AG09309 (cell line): ENCODE results near the gene EVL.

Source experiments
- DNase-seq: peaks from one replicate; pipeline ENCODE4 v3.0.0-alpha.2; 2010; ENCODE audit warnings: low read depth
- H3K4me3 ChIP-seq: 2 replicates; pipeline ENCODE4 v1.5.1; 2011; ENCODE audit warnings: mild to moderate bottlenecking, low read depth, low read length, moderate library complexity; ENCODE audit not compliant: control insufficient read depth
- TF ChIP-seq, protein P1 (sequence below): IDR thresholded peaks from 2 replicates; pipeline ENCODE4 v1.5.1; 2011; ENCODE audit warnings: mild to moderate bottlenecking, low read depth, low read length, inconsistent platforms; ENCODE audit not compliant: insufficient read depth, control insufficient read depth; ENCODE audit errors: missing control alignments

The EVL gene

DNA sequence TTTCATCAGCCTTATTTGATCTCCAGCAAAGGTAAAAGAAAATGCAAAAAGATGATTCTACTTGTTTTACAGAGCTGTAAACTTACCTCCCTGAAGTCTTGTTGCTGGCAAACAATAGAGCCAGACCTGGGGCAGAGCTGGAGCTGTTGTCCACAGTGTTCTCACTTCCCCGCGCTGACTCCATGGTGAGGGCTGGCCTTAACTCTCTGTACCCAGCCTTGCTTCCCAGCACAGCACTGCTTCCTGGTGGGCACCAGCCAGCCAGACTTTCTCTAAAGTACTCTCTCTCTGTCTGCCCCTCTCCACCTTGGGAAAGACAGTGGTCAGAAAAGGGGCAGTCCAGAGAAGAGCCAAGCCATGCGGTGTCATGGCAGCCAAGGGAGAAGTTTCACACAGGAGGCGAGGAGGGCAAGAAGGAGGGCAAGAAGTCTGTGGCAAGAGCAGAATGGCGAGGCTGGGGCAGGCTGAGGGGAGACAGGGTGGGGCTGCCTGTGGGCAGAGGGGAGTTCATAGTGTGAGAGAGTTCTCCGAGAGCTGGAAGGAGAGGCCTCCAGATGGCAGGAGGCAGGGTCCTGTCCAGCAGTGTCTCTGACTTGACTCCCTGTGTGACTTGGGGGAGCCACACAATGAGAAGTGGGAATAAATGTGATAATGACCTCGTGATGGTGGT lies 9.3 kb downstream of the EVL start:
- TF ChIP-seq, protein P1, sequence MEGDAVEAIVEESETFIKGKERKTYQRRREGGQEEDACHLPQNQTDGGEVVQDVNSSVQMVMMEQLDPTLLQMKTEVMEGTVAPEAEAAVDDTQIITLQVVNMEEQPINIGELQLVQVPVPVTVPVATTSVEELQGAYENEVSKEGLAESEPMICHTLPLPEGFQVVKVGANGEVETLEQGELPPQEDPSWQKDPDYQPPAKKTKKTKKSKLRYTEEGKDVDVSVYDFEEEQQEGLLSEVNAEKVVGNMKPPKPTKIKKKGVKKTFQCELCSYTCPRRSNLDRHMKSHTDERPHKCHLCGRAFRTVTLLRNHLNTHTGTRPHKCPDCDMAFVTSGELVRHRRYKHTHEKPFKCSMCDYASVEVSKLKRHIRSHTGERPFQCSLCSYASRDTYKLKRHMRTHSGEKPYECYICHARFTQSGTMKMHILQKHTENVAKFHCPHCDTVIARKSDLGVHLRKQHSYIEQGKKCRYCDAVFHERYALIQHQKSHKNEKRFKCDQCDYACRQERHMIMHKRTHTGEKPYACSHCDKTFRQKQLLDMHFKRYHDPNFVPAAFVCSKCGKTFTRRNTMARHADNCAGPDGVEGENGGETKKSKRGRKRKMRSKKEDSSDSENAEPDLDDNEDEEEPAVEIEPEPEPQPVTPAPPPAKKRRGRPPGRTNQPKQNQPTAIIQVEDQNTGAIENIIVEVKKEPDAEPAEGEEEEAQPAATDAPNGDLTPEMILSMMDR, result no peak
- no peak for DNase-seq

DNA sequence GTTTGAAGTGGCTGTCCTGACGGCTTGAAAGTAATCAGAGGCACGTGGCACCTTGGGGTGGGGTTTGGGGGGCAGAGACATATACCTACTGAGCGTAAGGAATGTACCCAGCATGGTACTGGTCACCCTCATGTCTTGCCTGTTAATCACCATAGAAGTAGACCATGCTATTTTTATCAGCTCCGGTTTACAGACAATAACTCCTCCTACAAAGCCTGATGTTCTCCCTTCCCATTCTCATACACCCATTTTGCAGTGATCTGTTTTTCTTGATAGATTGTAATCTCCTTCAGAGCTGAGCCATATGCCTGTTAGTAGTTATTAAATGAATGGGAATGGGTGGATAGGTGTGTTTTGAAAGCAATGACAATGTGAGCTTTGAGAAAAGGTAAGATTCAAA lies 10.5 kb downstream of the EVL start:
- TF ChIP-seq, protein P1, result no peak
- no peak overlapping the region for H3K4me3 ChIP-seq
- DNase-seq, result no peak

More for the DNA sequence above, 9.3 kb downstream of the EVL start:
- no peak overlapping the region for H3K4me3 ChIP-seq

DNA sequence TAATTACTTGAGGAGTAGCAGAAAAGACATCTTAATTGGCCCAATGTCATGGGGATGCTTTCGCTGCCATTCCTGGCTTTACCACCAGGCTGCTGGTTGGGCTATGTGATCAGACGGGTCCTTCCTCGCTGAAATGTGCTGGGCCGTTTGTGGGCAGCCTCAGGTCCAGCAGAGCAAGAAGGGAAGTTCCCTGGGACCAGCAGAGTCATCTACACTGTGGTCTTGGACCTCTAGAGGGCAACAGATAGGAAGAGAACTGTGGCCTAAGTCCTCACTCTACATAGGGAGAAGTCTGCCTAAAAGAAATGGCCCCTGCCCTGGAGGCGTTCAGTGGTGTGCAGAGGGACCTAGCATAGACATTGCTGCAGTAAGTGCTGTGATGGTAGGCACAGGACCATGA lies 10.9 kb downstream of the EVL start:
- no peak for DNase-seq
- TF ChIP-seq, protein P1, result peak; percentile 37
- no peak overlapping the region for H3K4me3 ChIP-seq

DNA sequence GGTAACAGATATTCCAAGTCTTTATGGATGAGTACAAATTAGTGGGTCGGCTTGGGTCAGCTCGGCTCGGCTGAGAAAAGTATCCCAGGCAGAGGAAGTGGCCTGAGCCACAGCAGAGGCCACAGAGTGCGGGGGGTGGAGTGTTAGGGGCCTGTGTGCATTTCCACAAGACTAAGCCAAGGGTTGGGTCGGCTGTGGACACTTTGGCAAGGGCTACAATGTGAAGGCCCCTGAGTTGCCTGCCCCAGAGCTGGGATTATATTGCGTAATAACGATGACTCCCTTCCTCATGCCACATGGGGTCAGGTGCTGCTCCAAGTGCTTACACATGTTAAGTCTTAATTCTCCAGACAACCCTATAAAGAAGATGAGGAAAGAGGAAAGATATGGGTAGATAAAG lies 11.4 kb downstream of the EVL start:
- DNase-seq, result peak; percentile 86

DNA sequence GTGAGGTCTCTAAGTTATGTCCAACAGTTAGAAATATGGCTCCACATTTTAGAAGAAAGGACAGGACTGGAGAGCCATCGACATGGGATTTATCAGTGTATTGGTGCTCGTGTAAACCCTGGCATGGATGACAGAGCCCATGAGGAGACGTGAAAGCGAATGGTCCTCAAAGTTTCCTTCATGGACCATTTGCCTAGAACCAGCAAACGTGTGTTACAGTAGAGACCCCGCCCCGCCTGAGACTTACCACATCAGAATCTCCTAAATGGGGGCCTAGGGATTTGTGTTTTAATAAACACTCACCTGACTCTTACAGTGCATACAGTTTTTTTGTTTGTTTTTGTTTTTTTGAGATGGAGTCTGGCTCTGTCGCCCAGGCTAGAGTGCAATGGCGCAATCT lies 12.2 kb downstream of the EVL start:
- TF ChIP-seq, protein P1, result no peak
- DNase-seq, result no peak
- H3K4me3 ChIP-seq, result no peak overlapping the region

More for the DNA sequence above, 11.4 kb downstream of the EVL start:
- no peak overlapping the region for H3K4me3 ChIP-seq
- TF ChIP-seq, protein P1, result no peak

DNA sequence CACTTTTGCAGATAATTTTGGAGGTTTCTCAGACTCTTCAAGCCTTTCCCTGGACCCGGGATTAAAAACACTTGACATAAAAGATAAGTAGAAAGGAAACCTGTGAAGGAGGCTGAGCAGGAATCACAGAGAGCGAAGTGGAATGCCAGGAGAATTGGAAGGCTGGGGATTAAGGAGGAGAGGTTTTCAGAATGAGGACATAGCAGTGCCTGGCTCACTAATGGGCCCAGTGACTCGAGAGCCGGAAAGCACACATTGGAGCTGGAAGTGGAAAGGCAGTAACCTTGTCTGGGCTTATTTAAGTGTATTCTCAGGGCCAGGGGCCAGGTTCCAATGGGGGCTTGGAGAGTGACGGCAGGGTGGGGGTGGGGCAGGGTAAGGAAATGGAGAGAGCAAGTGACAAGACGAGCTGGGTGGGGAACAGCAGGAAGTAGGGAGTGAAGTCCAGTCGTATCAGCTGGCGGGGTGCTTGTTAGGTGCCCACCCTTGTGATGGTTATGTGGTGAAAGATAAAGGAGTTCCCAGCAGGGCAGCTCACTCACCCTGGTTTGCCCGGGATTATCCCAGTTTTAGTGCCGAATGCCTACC lies 13.1 kb downstream of the EVL start:
- no peak overlapping the region for H3K4me3 ChIP-seq
- TF ChIP-seq, protein P1, result no peak
- no peak for DNase-seq
